ENCODE results near the gene GABBR2.

- TF ChIP-seq POLR2AphosphoS5 (IDR thresholded peaks at IDR 0.05; ENCODE audit: low read depth, low read length) (no peak), TAF1 (IDR thresholded peaks at IDR 0.05; ENCODE audit: borderline replicate concordance, low read depth, low read length) (no peak), RAD21 (IDR thresholded peaks at IDR 0.05; ENCODE audit: low read length) (no peak), CHD2 (IDR thresholded peaks at IDR 0.05; ENCODE audit: low read length, partially characterized antibody) (no peak), RFX5 (IDR thresholded peaks at IDR 0.05; ENCODE audit: low read length) (no peak), EP300 (IDR thresholded peaks at IDR 0.05; ENCODE audit: borderline replicate concordance in 1 of 2, low read depth in 1 of 2, low read length in 1 of 2) (no peak)
- TF ChIP-seq, protein P1, sequence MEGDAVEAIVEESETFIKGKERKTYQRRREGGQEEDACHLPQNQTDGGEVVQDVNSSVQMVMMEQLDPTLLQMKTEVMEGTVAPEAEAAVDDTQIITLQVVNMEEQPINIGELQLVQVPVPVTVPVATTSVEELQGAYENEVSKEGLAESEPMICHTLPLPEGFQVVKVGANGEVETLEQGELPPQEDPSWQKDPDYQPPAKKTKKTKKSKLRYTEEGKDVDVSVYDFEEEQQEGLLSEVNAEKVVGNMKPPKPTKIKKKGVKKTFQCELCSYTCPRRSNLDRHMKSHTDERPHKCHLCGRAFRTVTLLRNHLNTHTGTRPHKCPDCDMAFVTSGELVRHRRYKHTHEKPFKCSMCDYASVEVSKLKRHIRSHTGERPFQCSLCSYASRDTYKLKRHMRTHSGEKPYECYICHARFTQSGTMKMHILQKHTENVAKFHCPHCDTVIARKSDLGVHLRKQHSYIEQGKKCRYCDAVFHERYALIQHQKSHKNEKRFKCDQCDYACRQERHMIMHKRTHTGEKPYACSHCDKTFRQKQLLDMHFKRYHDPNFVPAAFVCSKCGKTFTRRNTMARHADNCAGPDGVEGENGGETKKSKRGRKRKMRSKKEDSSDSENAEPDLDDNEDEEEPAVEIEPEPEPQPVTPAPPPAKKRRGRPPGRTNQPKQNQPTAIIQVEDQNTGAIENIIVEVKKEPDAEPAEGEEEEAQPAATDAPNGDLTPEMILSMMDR (IDR thresholded peaks at IDR 0.05), result no peak
These were observed 253.2 kb downstream of the GABBR2 start for GRCh38 chr9:98455256-98456155.
